T1000 (cell line): ENCODE results near the gene TSPAN4.

ENCODE experiments used
- DNase-seq: peaks from one replicate; lab custom pipeline; 2025; ENCODE audit warnings: mixed read lengths; lab: John Stamatoyannopoulos, UW

Gene TSPAN4

GRCh38 chr11:836700-837099, 6.0 kb upstream of the TSPAN4 start:
- no peak for DNase-seq

GRCh38 chr11:837189-837989, 5.3 kb upstream of the TSPAN4 start:
- DNase-seq: no peak

DNA sequence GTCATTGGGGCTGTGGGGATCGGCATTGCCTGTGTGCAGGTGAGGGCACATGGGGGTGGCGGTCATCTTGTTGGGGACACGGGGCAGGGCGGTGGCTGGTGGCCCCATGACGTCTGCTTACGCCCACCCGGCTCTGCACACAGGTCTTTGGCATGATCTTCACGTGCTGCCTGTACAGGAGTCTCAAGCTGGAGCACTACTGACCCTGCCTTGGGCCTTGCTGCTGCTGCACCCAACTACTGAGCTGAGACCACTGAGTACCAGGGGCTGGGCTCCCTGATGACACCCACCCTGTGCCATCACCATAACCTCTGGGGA, 4.7 kb upstream of the TSPAN4 start:
- DNase-seq: no peak

DNA sequence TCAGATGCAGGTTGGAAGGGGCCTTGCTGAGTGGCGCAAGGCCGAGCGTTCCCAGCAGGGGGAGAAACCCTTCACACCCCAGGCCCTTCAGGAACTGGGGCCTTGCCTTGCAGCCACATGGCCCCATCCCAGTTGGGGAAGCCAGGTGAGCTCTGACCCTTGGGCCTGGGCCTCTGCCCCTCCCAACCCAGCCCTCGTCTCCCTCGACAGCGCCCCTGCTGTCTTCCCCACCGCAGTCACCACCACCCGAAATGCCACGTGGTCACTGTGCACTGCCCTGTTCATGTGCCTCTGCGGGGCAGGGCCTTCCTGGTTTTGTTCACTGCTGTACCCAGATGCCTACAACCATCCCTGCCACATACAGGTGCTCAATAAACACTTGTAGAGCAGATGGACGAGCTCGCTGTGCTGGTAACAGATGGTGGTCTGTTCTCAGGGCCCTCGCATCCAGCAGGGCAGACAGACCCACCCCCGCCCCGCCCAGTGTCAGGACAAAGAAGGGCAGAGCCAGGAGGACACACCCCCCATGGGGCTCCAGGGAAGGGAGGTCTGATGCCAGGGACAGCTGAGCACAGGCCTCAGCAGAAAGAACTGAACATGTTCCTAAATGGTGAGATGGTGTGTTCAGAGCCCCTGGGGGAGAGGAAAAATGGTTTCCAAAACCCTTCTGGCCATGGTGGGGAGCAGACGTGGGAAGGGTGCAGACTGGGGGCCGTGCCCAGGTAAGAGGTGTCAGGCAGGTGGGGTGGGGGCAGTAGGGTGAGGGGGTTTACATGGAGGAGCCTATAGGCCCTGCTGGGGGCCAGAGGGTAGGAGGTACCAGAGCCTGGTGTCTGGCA, 4.0 kb upstream of the TSPAN4 start:
- DNase-seq: no peak

- no peak for DNase-seq
Observed at GRCh38 chr11:839280-839623, 3.4 kb upstream of the TSPAN4 start.

DNA sequence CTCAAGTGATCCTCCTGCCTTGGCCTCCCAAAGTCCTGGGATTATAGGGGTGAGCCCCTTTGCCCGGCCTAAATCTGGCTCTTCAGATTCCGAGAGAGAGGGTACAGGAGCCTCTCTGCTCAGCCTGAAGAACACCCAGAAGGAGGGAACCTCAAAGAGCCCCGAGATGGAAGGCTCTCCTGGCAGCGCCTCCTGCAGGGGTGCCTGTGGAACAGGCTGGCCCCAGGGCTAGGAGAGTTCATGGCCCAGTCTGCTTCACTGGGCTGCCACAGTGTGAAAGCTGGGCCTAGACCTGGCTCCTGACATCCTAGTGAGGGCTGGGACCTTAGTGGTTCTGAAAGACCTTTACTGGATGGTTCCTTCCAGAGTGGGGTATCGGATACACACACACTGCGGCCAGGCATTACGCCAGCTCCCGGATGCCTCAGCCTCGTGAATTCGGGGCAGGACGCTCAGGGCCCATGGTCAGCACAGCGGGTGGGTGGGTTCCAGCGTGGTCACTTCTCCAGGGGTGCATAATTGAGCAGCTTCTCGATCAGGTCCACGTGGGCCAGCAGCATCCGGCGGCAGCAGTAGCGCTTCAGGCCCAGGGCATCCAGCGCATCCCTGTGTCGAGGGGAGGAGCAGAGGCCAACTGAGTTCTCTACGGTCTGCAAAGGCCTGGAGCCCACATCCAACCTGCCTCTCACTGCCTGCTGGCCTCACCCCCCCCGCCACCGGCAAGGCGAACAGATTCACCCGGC, 2.6 kb upstream of the TSPAN4 start:
- DNase-seq: no peak

- no peak for DNase-seq
Observed at GRCh38 chr11:841981-842369, 677 bp upstream of the TSPAN4 start.

GRCh38 chr11:843086-843734, 558 bp downstream of the TSPAN4 start:
- no peak for DNase-seq

- DNase-seq: peak; percentile 84
Observed at GRCh38 chr11:843818-844692, 1.4 kb downstream of the TSPAN4 start.

- DNase-seq: peak; percentile 84
Observed at GRCh38 chr11:844693-845644, 2.3 kb downstream of the TSPAN4 start.

GRCh38 chr11:845872-846495, 3.3 kb downstream of the TSPAN4 start:
- DNase-seq: peak; percentile 22

GRCh38 chr11:846496-847098, 3.9 kb downstream of the TSPAN4 start:
- DNase-seq: no peak

DNA sequence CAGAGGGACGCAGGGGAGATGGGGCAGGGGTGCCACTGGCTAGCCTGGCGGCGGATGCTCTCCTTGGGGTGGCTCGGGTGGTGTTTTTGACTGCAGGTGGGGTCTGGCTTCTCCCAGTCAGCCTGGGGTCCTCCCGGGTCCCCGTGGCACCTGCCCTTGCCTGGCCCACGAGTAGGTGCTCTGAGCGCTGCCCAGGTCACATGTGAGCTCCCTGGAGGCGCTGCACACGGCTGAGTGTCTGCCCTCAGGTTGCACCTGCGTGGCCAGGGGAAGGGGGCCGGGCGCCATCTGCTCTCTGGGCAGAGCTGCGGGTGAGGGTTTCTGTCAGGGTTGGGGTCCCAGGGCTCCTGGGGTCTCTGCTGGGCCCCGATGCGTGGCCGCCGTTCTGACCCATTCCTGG, 5.2 kb downstream of the TSPAN4 start:
- no peak for DNase-seq

DNA sequence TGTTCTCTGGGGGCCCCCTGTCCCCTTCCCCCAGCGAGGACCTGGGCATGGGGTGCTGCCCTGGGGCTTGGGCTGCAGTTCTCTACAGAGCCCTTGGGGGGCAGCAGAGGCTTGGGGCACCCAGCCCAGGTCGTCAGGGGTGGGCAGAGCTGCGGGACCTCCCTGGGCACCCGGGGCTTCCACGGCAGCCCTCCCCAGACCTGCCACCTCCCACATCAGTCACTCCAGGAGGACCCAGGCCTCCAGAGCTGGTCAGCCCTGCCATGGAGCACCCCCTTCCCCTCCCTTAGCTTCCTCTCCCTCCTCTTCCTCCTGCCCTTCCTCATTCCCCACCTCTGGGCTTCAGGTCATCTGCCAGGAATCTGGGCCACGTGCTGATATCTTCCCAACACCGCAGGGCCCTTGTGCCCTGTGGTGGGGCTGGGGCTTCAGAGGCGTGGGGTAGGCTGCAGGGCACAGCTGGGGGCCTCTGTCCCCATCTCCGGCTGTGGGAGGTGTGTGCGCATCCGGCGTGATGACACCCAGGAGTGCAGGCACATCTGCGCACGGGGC, 5.8 kb downstream of the TSPAN4 start:
- DNase-seq: peak; percentile 29

- no peak for DNase-seq
Observed at GRCh38 chr11:849104-849824, 6.6 kb downstream of the TSPAN4 start.

DNA sequence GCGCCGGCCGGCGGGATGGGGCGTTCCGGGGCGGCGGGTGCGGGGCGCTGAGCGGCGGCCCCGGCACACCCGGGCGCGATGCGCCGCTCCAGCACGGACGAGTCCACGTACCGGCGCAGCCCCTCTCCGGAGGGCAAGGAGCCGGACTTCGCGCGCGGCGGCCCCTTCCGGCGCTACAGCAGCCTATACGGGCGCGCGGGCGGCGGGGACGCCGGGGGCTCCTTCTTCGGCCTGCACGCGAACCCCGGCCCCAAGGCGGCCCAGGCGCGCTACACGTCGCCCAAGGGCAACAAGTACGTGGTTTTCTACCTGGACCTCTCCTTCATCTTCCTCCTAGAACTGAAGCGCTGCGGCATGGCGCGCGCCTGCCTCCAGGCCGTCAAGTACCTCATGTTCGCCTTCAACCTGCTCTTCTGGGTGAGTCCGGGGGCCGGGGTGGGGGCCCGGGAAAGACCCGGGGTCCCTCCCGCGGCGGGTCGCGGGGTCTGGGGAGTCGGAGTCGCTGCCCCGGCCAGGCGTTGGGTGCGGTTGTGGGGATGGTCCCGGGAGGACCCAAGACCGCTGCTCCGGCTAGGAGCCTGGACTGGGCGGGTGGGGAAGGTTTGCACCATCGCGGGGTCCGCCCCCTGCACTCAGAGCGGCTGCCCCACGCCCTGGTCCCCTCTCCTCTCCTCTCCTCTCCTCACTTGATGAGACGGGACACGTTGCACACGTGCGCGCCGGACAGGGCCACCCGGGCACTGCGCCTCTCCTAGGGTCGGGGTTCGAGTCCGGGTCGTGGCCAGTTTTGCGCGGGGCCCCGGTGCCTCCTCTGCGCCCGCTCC, 7.5 kb downstream of the TSPAN4 start:
- DNase-seq: no peak
